GM23338 (cell line): ENCODE measurements around the gene SLC38A10. TPM values are rescaled to one million over a fixed set of nuclear protein-coding genes. Genes with fewer than 3 reads are reported as not detected.

Experiments
- ATAC-seq: fragments of 200-7000 bp; cut with Tn5 transposase; 3 replicates; pipeline ENCODE4 v1.9.1; 2020
- DNase-seq: peaks from one replicate; pipeline ENCODE4 v3.0.0-alpha.2; 2015; ENCODE audit warnings: low spot score
- H2AFZ ChIP-seq: fragments of 200-600 bp; sonication (generic); 2 replicates; pipeline ENCODE4 v1.8.0; 2016; ENCODE audit warnings: antibody characterized with exemption, mild to moderate bottlenecking, moderate library complexity
- H3F3A ChIP-seq: fragments of 200-600 bp; sonication (generic); replicated peaks from 2 replicates; pipeline ENCODE4 v1.8.0; 2017; ENCODE audit warnings: antibody characterized with exemption, mixed run types, low read depth
- H3K27ac ChIP-seq: fragments of 200-600 bp; sonication (generic); 2 replicates; pipeline ENCODE4 v1.6.1; 2016; ENCODE audit warnings: low read depth
- H3K27me3 ChIP-seq: fragments of 200-600 bp; sonication (generic); 2 replicates; pipeline ENCODE4 v1.8.0; 2016; ENCODE audit warnings: mild to moderate bottlenecking, mixed run types, moderate library complexity; ENCODE audit not compliant: insufficient read depth
- H3K36me3 ChIP-seq: fragments of 200-600 bp; sonication (generic); 2 replicates; pipeline ENCODE4 v1.8.0; 2016; ENCODE audit warnings: mild to moderate bottlenecking; ENCODE audit not compliant: insufficient read depth
- H3K4me1 ChIP-seq: fragments of 200-600 bp; sonication (generic); 2 replicates; pipeline ENCODE4 v1.8.0; 2016; ENCODE audit warnings: mild to moderate bottlenecking, moderate library complexity; ENCODE audit not compliant: insufficient read depth
- H3K4me2 ChIP-seq: fragments of 200-600 bp; sonication (generic); 2 replicates; pipeline ENCODE4 v1.7.1; 2017; ENCODE audit warnings: mixed run types
- H3K4me3 ChIP-seq: fragments of 200-600 bp; sonication (generic); 2 replicates; pipeline ENCODE4 v1.6.1; 2016; ENCODE audit warnings: mixed run types
- H3K79me2 ChIP-seq: fragments of 200-600 bp; sonication (generic); replicated peaks from 2 replicates; pipeline ENCODE4 v1.8.0; 2017; ENCODE audit warnings: mild to moderate bottlenecking; ENCODE audit not compliant: insufficient read depth
- H3K9me2 ChIP-seq: fragments of 200-600 bp; sonication (generic); 2 replicates; pipeline ENCODE4 v1.8.0; 2017; ENCODE audit not compliant: insufficient read depth
- H4K20me1 ChIP-seq: fragments of 200-600 bp; sonication (generic); replicated peaks from 2 replicates; pipeline ENCODE4 v1.8.0; 2017; ENCODE audit warnings: mild to moderate bottlenecking; ENCODE audit not compliant: insufficient read depth
- H3K27ac Mint-ChIP-seq: 2 replicates; pipeline ENCODE4 v1.8.0; 2020; ENCODE audit warnings: inconsistent platforms, mild to moderate bottlenecking, moderate library complexity, mixed read lengths
- H3K27me3 Mint-ChIP-seq: 3 replicates; pipeline ENCODE4 v1.8.0; 2022; ENCODE audit warnings: low read depth, mild to moderate bottlenecking, moderate library complexity, mixed read lengths, inconsistent platforms; ENCODE audit not compliant: insufficient read depth, poor library complexity
- H3K36me3 Mint-ChIP-seq: 3 replicates; pipeline ENCODE4 v1.8.0; 2021; ENCODE audit warnings: low read depth, mild to moderate bottlenecking, inconsistent platforms, moderate library complexity, mixed read lengths
- H3K4me1 Mint-ChIP-seq: 3 replicates; pipeline ENCODE4 v1.8.0; 2020; ENCODE audit warnings: mild to moderate bottlenecking, inconsistent platforms, mixed read lengths
- H3K4me3 Mint-ChIP-seq: 3 replicates; pipeline ENCODE4 v1.8.0; 2021; ENCODE audit warnings: moderate library complexity, mild to moderate bottlenecking, inconsistent platforms, mixed read lengths
- H3K9me3 Mint-ChIP-seq: 3 replicates; pipeline ENCODE4 v1.8.0; 2020; ENCODE audit warnings: moderate library complexity, mild to moderate bottlenecking, inconsistent platforms, mixed read lengths
- CREB1 ChIP-seq: fragments of 250-450 bp; sonication (Bioruptor Pico); IDR thresholded peaks from 2 replicates; pipeline ENCODE4 v1.5.0; 2020; ENCODE audit warnings: low read depth, mild to moderate bottlenecking, moderate library complexity
- NANOG ChIP-seq: IDR thresholded peaks from 2 replicates; pipeline ENCODE4 v1.6.1; 2016; ENCODE audit warnings: antibody characterized with exemption, borderline replicate concordance
- POLR2AphosphoS5 ChIP-seq: IDR thresholded peaks from 2 replicates; pipeline ENCODE4 v1.6.1; 2016; ENCODE audit warnings: antibody characterized with exemption, low read depth
- STAT1 ChIP-seq: IDR thresholded peaks from one replicate; pipeline ENCODE4 v1.6.1; 2016; ENCODE audit warnings: antibody characterized with exemption; ENCODE audit not compliant: unreplicated experiment
- ZNF331 ChIP-seq: fragments of 250-450 bp; sonication (Bioruptor Pico); IDR thresholded peaks from 2 replicates; pipeline ENCODE4 v1.5.0; 2020; ENCODE audit warnings: low read depth, mild to moderate bottlenecking, moderate library complexity
- polyA plus RNA-seq: library from polyadenylated mRNA; unstranded; fragments of >200 nt; fragmentation: Nextera tagmentation; extraction: Ambion mirVana; gene quantifications from 2 replicates; pipeline ENCODE4 v1.2.1, GENCODE V29; 2016
- total RNA-seq: library from RNA; depleted of rRNA; stranded (reverse); fragments of >200 nt; shearing (Covaris generic); gene quantifications from 2 replicates; pipeline ENCODE4 v1.2.3, GENCODE V29; 2014
- TF ChIP-seq, protein P1 (sequence below): fragments of 250-450 bp; sonication (Bioruptor Pico); IDR thresholded peaks from 2 replicates; pipeline ENCODE4 v1.5.0; 2020; ENCODE audit warnings: mild to moderate bottlenecking, moderate library complexity

Gene SLC38A10
- total and polyA plus RNA-seq, 2 experiments from 2014 or later: 17.1 to 55.8 TPM

DNA sequence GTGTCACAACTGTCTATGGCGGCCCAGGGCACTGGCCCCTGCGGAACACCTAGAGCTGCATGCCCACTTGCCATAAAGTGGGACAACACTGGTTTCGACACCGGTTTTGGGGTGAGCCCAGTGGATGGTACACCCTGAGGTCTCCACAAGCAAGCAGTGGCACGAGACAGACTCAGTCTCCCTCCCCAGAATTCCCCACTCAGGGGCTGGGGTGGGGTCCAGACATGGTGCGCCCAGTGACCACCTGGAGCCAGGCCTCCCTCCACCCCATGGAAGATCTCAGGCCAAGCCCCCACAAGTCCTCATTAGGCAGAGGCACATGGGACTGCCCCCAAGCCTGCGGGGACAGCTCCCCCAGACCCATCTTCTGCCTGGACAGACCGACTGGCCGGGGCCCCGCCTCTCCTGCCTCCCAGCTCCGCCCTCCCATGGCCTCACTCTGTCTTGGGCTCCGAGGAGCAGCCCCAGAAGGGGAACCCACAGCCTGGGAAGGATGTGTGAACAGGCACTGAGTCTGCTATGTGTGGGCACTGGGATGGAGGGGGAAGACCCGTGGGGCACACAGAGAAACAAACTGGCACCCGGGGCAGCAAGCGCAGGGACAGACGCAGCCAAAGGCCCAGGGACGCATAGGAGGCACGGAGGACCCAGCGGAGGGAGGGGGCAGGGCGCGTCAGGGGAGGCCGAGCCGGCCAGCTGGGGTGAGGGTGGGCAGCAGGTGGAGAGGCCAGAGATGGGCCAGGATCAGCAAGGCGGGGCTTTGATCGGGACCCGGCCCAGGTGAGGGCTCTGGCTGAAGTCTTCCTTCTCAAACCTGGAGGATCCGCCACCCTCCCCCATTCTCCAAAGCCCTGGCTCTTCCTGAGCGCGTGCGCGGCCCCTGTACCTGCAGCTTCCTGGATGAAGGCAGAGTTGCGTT, 59.0 kb downstream of the SLC38A10 start:
- Mint-ChIP-seq H3K27me3 (peaks cover 6% of the 10 kb centered on the region), H3K27ac (no peak overlapping the region), H3K9me3 (no peaks in the 10 kb centered on the region), H3K4me1 (peaks cover 13% of the 10 kb centered on the region), H3K4me3 (no peak overlapping the region), H3K36me3 (peaks cover 9% of the 10 kb centered on the region)
- H2AFZ ChIP-seq: no peak overlapping the region
- H3K4me3 ChIP-seq: no peak overlapping the region
- peaks cover 6% of the 10 kb centered on the region; the same call in 1 of the 2 replicates for H3F3A ChIP-seq
- no peaks in the 10 kb centered on the region for H3K36me3 ChIP-seq
- DNase-seq: no peak
- TF ChIP-seq STAT1: no peak
- no peak for TF ChIP-seq CREB1
- TF ChIP-seq NANOG: no peak
- no peak for TF ChIP-seq ZNF331 (CRISPR knock-in tag)
- TF ChIP-seq, protein P1, sequence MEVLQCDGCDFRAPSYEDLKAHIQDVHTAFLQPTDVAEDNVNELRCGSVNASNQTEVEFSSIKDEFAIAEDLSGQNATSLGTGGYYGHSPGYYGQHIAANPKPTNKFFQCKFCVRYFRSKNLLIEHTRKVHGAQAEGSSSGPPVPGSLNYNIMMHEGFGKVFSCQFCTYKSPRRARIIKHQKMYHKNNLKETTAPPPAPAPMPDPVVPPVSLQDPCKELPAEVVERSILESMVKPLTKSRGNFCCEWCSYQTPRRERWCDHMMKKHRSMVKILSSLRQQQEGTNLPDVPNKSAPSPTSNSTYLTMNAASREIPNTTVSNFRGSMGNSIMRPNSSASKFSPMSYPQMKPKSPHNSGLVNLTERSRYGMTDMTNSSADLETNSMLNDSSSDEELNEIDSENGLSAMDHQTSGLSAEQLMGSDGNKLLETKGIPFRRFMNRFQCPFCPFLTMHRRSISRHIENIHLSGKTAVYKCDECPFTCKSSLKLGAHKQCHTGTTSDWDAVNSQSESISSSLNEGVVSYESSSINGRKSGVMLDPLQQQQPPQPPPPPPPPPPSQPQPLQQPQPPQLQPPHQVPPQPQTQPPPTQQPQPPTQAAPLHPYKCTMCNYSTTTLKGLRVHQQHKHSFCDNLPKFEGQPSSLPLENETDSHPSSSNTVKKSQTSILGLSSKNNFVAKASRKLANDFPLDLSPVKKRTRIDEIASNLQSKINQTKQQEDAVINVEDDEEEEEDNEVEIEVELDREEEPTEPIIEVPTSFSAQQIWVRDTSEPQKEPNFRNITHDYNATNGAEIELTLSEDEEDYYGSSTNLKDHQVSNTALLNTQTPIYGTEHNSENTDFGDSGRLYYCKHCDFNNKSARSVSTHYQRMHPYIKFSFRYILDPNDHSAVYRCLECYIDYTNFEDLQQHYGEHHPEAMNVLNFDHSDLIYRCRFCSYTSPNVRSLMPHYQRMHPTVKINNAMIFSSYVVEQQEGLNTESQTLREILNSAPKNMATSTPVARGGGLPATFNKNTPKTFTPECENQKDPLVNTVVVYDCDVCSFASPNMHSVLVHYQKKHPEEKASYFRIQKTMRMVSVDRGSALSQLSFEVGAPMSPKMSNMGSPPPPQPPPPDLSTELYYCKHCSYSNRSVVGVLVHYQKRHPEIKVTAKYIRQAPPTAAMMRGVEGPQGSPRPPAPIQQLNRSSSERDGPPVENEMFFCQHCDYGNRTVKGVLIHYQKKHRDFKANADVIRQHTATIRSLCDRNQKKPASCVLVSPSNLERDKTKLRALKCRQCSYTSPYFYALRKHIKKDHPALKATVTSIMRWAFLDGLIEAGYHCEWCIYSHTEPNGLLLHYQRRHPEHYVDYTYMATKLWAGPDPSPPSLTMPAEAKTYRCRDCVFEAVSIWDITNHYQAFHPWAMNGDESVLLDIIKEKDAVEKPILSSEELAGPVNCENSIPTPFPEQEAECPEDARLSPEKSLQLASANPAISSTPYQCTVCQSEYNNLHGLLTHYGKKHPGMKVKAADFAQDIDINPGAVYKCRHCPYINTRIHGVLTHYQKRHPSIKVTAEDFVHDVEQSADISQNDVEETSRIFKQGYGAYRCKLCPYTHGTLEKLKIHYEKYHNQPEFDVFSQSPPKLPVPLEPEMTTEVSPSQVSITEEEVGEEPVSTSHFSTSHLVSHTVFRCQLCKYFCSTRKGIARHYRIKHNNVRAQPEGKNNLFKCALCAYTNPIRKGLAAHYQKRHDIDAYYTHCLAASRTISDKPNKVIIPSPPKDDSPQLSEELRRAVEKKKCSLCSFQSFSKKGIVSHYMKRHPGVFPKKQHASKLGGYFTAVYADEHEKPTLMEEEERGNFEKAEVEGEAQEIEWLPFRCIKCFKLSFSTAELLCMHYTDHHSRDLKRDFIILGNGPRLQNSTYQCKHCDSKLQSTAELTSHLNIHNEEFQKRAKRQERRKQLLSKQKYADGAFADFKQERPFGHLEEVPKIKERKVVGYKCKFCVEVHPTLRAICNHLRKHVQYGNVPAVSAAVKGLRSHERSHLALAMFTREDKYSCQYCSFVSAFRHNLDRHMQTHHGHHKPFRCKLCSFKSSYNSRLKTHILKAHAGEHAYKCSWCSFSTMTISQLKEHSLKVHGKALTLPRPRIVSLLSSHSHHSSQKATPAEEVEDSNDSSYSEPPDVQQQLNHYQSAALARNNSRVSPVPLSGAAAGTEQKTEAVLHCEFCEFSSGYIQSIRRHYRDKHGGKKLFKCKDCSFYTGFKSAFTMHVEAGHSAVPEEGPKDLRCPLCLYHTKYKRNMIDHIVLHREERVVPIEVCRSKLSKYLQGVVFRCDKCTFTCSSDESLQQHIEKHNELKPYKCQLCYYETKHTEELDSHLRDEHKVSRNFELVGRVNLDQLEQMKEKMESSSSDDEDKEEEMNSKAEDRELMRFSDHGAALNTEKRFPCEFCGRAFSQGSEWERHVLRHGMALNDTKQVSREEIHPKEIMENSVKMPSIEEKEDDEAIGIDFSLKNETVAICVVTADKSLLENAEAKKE: no peak
- TF ChIP-seq POLR2AphosphoS5: no peak
- no peak for ATAC-seq
- H3K27me3 ChIP-seq: no peaks in the 10 kb centered on the region
- no peaks in the 10 kb centered on the region for H3K9me2 ChIP-seq
- no peaks in the 10 kb centered on the region for H4K20me1 ChIP-seq
- no peak overlapping the region for H3K27ac ChIP-seq
- H3K4me1 ChIP-seq: no peaks in the 10 kb centered on the region
- H3K79me2 ChIP-seq: peaks cover 17% of the 10 kb centered on the region
- no peak overlapping the region for H3K4me2 ChIP-seq
